DND-41 (cell line): ENCODE measurements around the gene NOSTRIN.

ENCODE experiments used
- CTCF ChIP-seq: IDR thresholded peaks from 2 replicates; pipeline ENCODE4 v1.5.1; 2012; ENCODE audit warnings: borderline replicate concordance, low read length, moderate library complexity, mild to moderate bottlenecking; ENCODE audit not compliant: poor library complexity, severe bottlenecking; ENCODE audit errors: extremely low read depth
- EZH2 ChIP-seq: IDR thresholded peaks from 3 replicates; pipeline ENCODE4 v1.6.1; 2012; ENCODE audit warnings: borderline replicate concordance, low read depth, mild to moderate bottlenecking, moderate library complexity, low read length, inconsistent platforms; ENCODE audit not compliant: severe bottlenecking

- TF ChIP-seq CTCF (no peak), EZH2 (no peak)
These were observed 26.6 kb upstream of the NOSTRIN start for GRCh38 chr2:168775837-168776236.
